ENCODE measurements around the gene FIBCD1.

Gene FIBCD1

DNA sequence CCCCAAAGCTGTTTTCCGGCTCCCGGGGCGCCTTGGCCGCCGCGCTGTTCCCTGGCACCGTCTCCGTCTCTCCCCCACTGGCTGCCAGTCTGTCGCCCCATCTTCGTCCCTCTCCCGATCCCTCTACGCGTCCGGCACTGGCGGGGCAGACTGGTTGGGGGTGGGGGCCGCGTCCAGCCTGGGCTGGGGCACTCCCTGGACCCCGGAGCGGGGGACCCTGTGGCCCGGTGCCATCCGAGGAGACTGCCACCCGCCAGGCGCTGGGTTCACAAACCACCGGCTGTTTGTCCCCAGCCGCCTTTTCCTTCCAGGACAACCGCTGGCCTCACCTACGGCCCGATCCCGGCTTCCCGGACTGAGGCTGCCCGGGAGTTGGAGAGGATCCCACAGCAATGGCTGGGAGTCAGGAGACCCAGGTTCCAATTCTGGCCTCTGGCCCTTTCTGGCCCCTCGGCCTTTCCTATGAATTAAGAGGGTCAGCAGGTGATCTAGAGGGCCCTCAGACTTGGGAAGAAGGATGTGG, 1.0 kb upstream of the FIBCD1 start:
- Mint-ChIP-seq H3K27ac (no peak overlapping the region), H3K4me3 (no peak overlapping the region), H3K27me3 (ENCODE audit: low read depth) (peaks cover 46% of the 10 kb centered on the region), H3K4me1 (ENCODE audit: low read depth) (peaks cover 5% of the 10 kb centered on the region), H3K36me3 (ENCODE audit: low read depth) (peaks cover 1% of the 10 kb centered on the region), H3K9me3 (no peaks in the 10 kb centered on the region)

DNA sequence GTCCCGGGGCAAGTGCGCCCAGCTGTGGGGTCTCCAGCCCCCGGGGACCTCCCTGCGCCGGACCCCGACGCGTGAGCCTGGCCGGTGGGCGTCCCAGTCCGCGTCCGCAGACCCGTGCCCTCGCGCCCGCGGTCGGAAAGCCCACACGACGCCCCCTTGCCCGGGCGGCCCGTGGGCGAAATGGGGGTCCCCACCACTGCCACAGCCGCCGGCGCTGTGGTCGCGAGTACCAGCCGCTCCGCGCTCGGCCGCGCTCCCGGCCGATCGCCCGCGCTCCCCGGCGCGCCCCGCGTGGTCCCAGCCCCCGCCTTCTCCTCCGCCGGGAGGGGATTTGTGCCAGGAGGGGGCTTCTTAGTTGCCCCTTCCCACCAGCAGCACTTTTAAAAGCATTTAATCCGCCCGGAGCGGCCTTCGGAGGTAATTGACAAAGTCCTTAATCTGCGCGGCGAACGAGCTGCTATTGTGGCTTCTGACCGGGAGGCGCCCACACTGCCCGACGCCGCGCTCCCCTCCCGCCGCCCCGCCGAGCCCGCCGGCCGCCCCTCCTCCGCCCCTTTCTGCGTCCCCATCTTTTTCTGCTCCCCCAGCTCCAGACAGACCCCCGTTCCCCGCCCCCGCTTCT, 469 bp upstream of the FIBCD1 start:
- H3K27ac Mint-ChIP-seq: no peak overlapping the region
- no peak overlapping the region for H3K4me3 Mint-ChIP-seq
- peaks cover 51% of the 10 kb centered on the region for H3K27me3 Mint-ChIP-seq (ENCODE audit: low read depth)
- H3K36me3 Mint-ChIP-seq (ENCODE audit: low read depth): peaks cover 1% of the 10 kb centered on the region
- peaks cover 5% of the 10 kb centered on the region for H3K4me1 Mint-ChIP-seq (ENCODE audit: low read depth)
- H3K9me3 Mint-ChIP-seq: no peaks in the 10 kb centered on the region

DNA sequence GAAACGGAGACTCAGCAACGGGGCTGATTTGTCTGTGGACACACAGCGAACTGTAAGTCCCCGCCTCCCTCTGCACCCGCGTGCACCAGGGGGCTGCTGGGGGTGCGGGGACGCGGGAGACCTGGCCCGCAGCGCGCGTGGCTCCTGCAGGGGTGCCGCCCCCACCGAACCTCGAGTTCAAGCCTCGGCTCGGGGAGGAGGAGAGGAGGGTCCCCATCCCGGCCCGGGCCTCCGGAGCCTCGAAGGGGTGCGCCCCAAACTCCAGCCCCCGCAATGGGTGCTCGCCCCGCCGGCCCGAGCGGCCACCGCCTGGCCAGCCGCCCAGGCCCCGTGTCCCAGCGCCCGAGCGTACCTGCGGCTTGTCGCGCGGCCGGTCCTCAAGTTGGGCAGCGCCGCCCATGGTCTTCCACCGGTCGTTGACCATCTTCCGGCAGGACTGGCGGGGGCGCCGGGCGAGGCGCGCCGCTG, 829 bp downstream of the FIBCD1 start:
- peaks cover 5% of the 10 kb centered on the region for H3K4me1 Mint-ChIP-seq (ENCODE audit: low read depth)
- H3K4me3 Mint-ChIP-seq: no peak overlapping the region
- H3K36me3 Mint-ChIP-seq (ENCODE audit: low read depth): peaks cover 1% of the 10 kb centered on the region
- peaks cover 52% of the 10 kb centered on the region for H3K27me3 Mint-ChIP-seq (ENCODE audit: low read depth)
- no peaks in the 10 kb centered on the region for H3K9me3 Mint-ChIP-seq
- no peak overlapping the region for H3K27ac Mint-ChIP-seq

DNA sequence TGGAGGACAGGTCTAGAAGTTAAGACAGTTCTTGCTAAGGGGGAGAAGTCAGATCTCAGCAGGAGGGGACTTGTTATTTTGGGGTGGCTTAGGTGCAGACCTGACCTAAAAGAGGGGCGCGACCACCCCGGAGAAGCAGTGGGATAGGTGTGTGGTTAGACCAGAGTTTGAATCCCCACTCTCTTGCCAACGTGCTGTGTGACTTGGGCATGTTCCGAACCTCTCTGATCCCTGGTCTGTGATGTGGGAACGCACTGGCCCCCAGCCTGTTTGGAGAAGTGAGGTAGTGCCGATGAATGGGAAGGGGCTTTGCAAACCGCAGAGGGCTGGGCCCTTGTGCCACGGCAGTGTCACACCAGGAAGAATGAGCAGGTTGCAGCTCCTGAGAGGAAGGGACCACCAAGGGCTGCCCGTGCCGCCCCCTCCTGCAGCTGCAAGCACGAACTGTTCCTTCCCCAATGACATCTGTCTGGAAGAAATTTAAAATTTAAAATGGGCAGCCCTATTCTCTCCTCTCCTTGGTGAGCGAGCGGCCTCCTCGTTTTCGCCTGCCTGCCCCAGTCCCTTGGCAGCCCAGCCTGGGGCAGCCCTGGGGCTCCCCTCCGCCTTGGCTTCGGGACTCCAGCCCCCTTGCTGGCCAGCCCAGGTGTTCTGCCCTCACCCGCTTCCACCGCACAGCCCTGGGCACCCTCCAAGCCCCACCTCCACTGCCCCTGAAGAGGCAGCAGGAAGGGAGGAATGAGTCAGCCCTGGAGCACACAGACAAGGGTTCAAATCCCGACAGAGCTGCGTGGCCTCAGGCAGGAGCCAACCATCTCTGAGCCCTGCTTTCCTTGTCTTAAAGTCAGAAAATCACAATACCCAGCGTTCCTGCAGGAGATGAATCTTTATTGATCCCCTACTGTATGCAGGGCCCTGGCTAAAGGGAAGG, 1.6 kb downstream of the FIBCD1 start:
- H3K9me3 Mint-ChIP-seq: no peaks in the 10 kb centered on the region
- H3K36me3 Mint-ChIP-seq (ENCODE audit: low read depth): peaks cover 1% of the 10 kb centered on the region
- H3K27me3 Mint-ChIP-seq (ENCODE audit: low read depth): peaks cover 60% of the 10 kb centered on the region
- H3K27ac Mint-ChIP-seq: no peak overlapping the region
- peaks cover 5% of the 10 kb centered on the region for H3K4me1 Mint-ChIP-seq (ENCODE audit: low read depth)
- H3K4me3 Mint-ChIP-seq: no peak overlapping the region

DNA sequence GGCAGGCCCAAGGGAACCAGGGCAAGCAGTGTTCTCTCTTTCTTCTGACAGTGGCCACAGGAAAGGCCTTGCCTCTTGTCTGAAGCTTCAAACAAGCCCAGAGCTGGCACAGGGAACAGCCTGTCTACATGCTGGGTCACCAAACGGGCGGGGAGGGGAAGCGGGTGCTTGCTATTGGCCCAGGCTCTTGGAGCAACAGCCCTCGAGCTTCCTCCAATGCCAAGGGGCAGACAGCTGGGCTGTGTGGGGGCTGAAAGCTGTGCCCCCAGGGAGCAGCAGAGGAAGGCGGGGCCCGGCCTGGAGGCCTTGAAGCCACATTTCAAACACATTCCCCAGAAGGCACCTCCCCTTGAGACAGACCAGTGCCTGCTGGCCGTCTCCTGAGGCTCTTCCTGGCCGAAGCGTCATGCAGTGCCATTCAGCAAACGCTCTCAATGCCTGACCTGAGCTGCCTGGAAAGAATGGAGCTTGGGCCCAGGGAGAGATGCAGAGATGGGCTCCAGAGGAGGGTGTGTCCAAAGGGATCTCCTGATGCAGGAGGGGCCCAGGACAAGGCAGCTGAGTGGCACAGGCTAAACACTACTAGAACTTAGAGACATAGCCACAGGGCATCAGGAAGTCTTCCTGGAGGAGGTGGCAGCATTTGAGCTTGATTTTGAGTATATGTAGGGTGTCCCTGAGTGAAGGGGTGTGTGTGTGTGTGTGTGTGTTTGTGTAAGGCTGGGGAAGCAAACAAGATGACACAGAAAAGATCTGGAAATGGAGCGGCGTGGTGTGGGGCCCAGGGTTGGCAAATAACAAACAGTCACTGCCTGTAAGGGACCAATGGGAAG, 2.5 kb downstream of the FIBCD1 start:
- H3K27ac Mint-ChIP-seq: no peak overlapping the region
- no peak overlapping the region for H3K4me3 Mint-ChIP-seq
- no peaks in the 10 kb centered on the region for H3K9me3 Mint-ChIP-seq
- H3K4me1 Mint-ChIP-seq (ENCODE audit: low read depth): peaks cover 5% of the 10 kb centered on the region
- H3K36me3 Mint-ChIP-seq (ENCODE audit: low read depth): peaks cover 1% of the 10 kb centered on the region
- peaks cover 62% of the 10 kb centered on the region for H3K27me3 Mint-ChIP-seq (ENCODE audit: low read depth)

DNA sequence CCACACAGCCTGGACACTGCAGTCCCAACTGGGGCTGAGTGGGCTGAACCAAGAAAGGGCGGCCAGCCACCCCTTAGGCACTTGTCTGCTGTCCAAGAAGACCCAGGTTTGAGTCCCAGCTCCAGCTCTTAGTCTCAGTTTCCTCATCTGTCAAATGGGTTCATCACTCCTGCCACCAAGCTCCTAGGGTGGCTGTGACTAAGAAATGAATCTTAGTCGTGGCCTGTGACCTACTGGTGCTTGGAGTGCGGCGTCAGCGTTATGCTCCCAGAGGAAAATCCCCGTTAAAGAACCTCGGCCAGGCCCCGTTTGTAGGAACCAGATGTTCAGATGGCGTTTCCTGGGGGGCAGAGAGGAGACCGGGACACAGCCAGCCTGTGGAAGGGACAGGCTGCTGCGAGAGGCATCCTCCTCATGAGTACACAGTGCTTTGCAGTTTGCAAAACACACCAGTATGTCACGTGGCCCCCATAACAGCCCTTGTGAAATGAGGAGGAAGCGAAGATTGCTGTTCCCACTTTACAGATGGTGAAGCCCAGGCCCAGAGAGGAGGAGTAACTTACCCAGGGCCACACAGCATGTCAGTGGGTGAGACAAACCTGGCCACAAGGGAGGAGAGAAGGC, 3.3 kb downstream of the FIBCD1 start:
- Mint-ChIP-seq H3K36me3 (ENCODE audit: low read depth) (peaks cover 1% of the 10 kb centered on the region), H3K27ac (no peak overlapping the region), H3K4me1 (ENCODE audit: low read depth) (peaks cover 5% of the 10 kb centered on the region), H3K27me3 (ENCODE audit: low read depth) (peaks cover 56% of the 10 kb centered on the region), H3K9me3 (no peaks in the 10 kb centered on the region), H3K4me3 (no peak overlapping the region)

DNA sequence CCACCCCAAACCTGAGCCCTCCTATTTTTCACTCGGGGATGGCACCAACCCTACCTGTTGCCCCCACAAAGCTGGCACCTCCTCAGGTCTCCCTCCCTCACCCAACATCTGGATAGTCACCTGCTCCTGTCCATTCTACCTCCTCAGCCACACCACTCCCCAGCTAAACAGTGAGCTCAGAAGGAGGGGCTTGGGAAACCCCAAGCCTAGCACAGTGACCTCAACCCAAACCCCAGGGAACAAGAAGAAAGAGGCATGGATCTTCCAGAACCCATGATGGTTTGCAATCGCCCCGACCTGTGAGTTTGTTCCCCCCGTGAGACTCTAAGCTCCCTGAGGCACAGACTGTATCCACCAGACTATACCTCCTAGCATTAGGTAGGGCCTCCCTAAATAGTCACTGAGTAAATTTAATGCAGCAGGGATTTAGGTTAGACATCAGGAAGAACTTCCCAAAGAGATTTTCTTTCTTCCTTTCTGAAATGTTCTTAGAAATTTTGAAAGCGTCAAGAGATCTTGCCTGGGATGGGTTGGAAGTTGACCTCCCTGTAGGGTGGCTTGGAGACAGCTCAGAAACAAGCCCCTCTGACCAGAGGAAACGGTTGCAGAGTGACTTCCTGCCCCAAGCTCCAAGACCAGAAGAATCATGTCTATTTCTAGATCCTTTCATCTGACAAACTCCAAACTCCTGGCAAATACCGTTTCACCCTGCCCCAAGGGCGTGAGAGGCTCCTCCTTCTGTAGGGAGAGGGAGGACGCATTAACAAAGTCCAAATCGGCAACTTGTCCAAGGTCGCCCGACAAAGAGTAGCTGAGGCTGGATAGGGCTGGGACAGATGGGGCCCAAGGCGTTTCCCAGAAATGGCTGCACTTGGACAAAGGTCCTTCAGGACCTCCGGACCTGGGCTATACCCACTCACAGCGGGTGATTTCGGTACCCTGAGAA, 4.1 kb downstream of the FIBCD1 start:
- peaks cover 49% of the 10 kb centered on the region for H3K27me3 Mint-ChIP-seq (ENCODE audit: low read depth)
- no peak overlapping the region for H3K27ac Mint-ChIP-seq
- H3K4me1 Mint-ChIP-seq (ENCODE audit: low read depth): peaks cover 2% of the 10 kb centered on the region
- no peak overlapping the region for H3K4me3 Mint-ChIP-seq
- H3K36me3 Mint-ChIP-seq (ENCODE audit: low read depth): peaks cover 1% of the 10 kb centered on the region
- no peaks in the 10 kb centered on the region for H3K9me3 Mint-ChIP-seq

DNA sequence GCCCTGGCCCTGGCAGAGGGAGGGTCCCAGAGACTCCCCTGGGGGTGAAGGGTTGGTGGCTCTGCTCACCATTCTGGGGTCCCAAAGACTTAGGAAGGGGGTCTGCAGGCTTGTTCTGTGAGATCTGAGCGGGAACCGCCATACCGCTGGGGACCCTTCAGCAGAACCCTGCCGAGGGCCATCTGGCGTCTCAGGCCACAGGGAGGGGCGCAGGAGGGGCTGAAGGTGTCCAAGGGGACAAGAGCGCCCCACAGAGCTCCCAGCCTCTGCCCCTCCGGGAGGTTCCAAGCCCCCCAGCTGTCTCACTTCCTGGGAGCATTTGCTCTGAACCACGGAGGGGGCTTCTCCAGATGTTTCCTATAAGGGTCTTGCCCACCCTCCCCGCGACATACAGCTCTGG, 4.8 kb downstream of the FIBCD1 start:
- Mint-ChIP-seq H3K27ac (no peak overlapping the region), H3K27me3 (ENCODE audit: low read depth) (peaks cover 49% of the 10 kb centered on the region), H3K36me3 (ENCODE audit: low read depth) (peaks cover 1% of the 10 kb centered on the region)

DNA sequence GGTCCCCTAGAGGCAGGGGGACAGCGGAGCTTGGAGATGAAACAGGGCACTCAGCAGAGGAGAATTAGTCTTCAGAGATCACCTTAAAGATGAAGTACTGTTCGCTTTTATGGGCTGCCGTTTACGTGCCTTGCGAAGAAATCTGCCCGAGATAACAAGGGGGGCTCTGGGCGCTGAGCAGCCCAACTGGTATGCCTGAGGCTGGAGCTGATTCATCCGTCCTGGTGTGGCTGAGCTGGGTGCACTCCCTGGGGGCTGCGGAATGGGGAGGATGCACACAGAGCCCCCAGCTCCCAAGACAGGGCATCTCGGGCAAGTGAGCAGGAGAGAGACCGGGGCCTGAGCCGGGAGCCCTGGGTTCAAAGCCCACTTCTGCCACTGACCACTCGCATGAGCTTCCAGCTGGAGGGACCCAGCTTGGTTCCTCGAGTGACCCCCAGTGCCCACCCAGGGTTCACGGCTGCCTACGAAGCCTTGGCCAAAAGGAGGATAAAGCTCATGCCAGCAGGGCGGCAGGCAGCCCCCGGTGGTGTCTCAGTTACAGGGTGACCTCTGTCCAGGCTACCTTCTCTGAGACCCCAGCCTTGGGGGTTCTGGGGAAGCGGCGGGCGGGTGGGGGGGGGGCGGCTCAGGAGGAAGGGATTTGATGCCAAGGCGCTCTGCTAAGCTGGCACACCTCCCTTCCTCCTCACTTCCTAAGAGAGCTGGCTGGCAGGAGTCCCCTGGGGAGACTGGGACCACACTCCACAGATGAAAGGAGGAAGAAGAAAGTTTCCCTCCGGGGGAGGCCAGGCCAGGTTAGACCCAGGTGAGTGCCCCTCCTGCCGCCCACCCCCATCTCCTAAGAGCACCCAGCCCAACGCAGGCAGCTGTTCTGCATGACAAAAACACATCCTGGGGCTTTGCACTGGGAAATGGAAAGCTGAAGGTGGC, 5.7 kb downstream of the FIBCD1 start:
- Mint-ChIP-seq H3K27ac (no peak overlapping the region), H3K9me3 (no peaks in the 10 kb centered on the region), H3K27me3 (ENCODE audit: low read depth) (peaks cover 44% of the 10 kb centered on the region), H3K36me3 (ENCODE audit: low read depth) (no peaks in the 10 kb centered on the region), H3K4me3 (no peak overlapping the region), H3K4me1 (ENCODE audit: low read depth) (no peaks in the 10 kb centered on the region)

More for the DNA sequence above, 4.8 kb downstream of the FIBCD1 start:
- no peaks in the 10 kb centered on the region for H3K9me3 Mint-ChIP-seq
- H3K4me3 Mint-ChIP-seq: no peak overlapping the region
- peaks cover 2% of the 10 kb centered on the region for H3K4me1 Mint-ChIP-seq (ENCODE audit: low read depth)

DNA sequence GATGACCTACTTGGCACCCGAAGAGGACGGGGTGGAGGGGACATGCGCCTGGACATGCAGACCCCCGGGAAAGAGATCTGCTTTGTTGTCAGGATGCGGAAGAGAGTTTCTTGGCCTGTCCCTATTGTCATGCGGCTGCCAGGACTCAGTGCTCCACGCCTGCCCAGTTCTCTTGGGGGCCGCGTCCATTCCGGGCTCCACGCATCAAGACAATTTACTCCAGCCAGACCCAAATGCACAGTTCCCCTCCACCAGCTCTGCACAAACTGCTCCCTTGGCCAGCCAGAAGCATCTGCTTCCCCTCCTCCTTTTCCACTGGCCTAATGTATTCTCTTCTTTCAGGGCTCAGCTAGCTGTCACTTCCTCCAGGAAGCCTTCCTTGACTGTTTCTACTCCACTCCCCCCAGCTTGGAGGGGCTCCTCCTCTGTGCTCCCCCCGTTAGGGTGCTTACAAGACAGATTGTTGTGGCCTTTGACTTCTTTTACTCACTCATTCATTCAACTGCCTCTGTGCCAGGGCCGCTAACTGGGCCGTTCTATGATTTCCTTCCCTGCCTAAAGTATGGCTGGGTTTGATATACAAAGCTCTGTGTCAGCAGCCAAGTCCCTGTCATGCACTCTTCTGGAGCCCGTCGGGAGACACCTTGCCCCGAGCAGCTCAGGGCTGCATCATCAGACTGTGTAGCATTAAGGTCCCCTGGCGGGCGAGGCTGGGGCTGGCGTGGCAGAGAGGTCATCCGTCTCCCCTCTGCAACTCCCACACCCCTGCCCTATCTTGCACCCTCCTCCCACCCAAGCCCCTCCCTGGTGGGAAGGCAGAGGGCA, 6.6 kb downstream of the FIBCD1 start:
- H3K27me3 Mint-ChIP-seq (ENCODE audit: low read depth): peaks cover 39% of the 10 kb centered on the region
- no peak overlapping the region for H3K27ac Mint-ChIP-seq
- H3K4me1 Mint-ChIP-seq (ENCODE audit: low read depth): no peaks in the 10 kb centered on the region
- H3K9me3 Mint-ChIP-seq: no peaks in the 10 kb centered on the region
- H3K4me3 Mint-ChIP-seq: no peak overlapping the region
- H3K36me3 Mint-ChIP-seq (ENCODE audit: low read depth): no peaks in the 10 kb centered on the region

DNA sequence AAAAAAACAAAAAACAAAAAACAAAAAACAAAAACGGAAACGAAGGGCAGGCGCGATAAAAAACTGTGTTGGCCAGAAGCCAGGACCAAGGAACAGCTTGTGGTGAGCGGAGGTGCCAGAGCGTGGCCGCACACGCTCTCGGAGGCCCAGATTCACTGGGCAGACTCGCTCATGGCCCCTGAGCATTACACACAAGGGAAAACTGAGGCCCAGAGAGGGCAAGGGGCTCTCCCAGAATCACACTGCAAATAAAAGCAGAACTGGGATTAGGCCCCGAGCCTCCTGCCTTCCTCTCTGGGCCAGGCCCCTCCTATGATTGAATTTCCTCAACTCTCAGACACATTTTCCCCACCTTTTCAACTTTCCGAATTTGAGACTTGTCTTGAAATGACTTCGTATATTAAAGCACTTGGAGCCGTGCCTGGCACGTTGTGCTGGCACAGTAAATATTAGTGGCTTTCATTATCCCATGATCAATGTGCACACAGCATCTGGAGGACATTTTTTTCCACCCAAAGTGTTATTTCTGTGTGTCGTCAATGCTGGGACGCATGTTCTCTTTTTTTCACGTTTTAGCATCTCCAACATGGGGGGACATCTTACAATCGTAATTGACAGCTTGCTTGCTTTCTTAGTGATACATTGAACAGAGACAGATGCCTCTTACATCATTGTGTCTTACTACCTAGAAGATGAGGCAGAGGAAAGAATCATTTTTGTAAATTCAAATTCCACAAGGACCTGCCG, 7.4 kb downstream of the FIBCD1 start:
- H3K36me3 Mint-ChIP-seq (ENCODE audit: low read depth): no peaks in the 10 kb centered on the region
- peaks cover 32% of the 10 kb centered on the region for H3K27me3 Mint-ChIP-seq (ENCODE audit: low read depth)
- no peak overlapping the region for H3K4me3 Mint-ChIP-seq

More for the DNA sequence above, 7.4 kb downstream of the FIBCD1 start:
- no peak overlapping the region for H3K27ac Mint-ChIP-seq
- no peaks in the 10 kb centered on the region for H3K9me3 Mint-ChIP-seq
- H3K4me1 Mint-ChIP-seq (ENCODE audit: low read depth): no peaks in the 10 kb centered on the region
